ENCODE measurements around the gene IGDCC3.

- TF ChIP-seq HDAC2 (IDR thresholded peaks at IDR 0.05) (no peak), POLR2A (IDR thresholded peaks at IDR 0.05; ENCODE audit: low read length) (no peak), CTCF (IDR thresholded peaks at IDR 0.05) (no peak), EHMT2 (IDR thresholded peaks at IDR 0.05; ENCODE audit: low read depth) (no peak), PBX3 (IDR thresholded peaks at IDR 0.05) (no peak), RAD21 (conservative IDR thresholded peaks at IDR 0.05 in 1 of 2, IDR thresholded peaks at IDR 0.05 in 1 of 2) (no peak), POLR2AphosphoS2 (conservative IDR thresholded peaks at IDR 0.05; ENCODE audit: low read length) (no peak)
These were observed 67.9 kb downstream of the IGDCC3 start for GRCh38 chr15:65309882-65310418.

Data from A549 (cell line).